ENCODE measurements around the gene ARHGEF2. TPM values are rescaled to one million over a fixed set of nuclear protein-coding genes. Genes with fewer than 3 reads are reported as not detected.

Gene ARHGEF2
- total and polyA plus RNA-seq, 2 experiments from 2014 or later = 30.1 to 46.9 TPM

DNA sequence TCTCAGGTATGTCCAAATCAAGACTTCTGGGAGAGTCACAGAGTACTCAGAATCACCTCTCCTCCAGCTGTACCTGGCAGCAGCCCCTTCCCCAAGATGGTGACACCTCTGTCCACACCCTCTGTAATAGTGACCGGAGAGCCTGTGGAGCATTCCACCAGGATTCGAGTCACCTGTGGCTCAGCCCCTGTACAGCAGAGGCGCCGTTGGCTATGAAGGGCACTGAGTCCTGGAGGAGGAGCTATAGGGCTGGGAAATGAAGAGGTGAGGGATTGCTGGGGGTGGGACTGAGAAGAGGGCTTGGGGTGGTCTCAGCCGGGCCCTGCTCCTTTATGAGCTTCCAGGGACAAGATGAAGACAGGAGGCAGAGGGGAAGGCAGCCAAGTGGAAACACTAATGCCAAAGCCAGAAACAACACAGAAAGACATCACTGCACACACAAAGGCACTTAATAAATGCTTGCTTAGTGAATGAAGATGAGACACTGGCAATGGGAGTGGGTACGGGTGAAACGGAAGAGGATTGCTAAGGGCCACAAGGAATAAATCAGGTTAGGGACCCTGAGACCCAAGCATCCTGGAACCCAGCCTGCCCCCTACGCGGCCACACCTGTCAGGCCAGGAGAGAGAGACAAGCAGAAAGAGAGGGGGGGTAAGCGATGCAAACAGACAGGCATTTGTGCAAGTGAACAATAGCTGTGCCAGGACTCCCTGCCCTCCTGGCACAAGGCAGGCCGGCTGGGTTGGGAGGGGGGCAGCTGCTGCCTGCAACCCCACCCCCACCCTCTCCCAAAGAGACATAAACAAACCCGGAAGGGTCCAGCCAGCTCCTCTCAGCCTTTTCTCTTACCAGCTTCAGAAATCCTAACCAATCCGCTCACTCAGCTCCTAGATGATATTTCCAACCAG lies 3.9 kb downstream of the ARHGEF2 start:
- no peaks in the 10 kb centered on the region for H3K9me3 ChIP-seq (ENCODE audit: low read depth)
- no peaks in the 10 kb centered on the region for H3K9me2 ChIP-seq (replicated peaks; ENCODE audit: insufficient read depth)
- DNase-seq (ENCODE audit: low spot score) = no peak
- peak overlapping the region; percentile 87 for H3K27ac ChIP-seq
- H3K4me2 ChIP-seq = peak overlapping the region; percentile 82
- 67% methylated on average over 13 of the region's 13 CpGs for WGBS (ENCODE audit: low lambda C conversion rate, missing lambda C conversion rate)
- peaks cover 42% of the 10 kb centered on the region for H3K4me1 ChIP-seq (ENCODE audit: insufficient read depth)
- H3K4me3 ChIP-seq = no peak overlapping the region
- TF ChIP-seq, protein P1, sequence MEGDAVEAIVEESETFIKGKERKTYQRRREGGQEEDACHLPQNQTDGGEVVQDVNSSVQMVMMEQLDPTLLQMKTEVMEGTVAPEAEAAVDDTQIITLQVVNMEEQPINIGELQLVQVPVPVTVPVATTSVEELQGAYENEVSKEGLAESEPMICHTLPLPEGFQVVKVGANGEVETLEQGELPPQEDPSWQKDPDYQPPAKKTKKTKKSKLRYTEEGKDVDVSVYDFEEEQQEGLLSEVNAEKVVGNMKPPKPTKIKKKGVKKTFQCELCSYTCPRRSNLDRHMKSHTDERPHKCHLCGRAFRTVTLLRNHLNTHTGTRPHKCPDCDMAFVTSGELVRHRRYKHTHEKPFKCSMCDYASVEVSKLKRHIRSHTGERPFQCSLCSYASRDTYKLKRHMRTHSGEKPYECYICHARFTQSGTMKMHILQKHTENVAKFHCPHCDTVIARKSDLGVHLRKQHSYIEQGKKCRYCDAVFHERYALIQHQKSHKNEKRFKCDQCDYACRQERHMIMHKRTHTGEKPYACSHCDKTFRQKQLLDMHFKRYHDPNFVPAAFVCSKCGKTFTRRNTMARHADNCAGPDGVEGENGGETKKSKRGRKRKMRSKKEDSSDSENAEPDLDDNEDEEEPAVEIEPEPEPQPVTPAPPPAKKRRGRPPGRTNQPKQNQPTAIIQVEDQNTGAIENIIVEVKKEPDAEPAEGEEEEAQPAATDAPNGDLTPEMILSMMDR (IDR thresholded peaks at IDR 0.05; ENCODE audit: poor library complexity) = no peak
- TF ChIP-seq EZH2phosphoT487 (IDR thresholded peaks at IDR 0.05; ENCODE audit: low read depth, severe bottlenecking, unreplicated experiment) (no peak), EZH2 (IDR thresholded peaks at IDR 0.05; ENCODE audit: borderline replicate concordance) (no peak)
- peaks cover 94% of the 10 kb centered on the region for H3K79me2 ChIP-seq
- H3K36me3 ChIP-seq (replicated peaks; ENCODE audit: insufficient read depth, low read depth) = no peaks in the 10 kb centered on the region
- H4K20me1 ChIP-seq (ENCODE audit: insufficient read depth, poor library complexity, severe bottlenecking) = peaks cover 56% of the 10 kb centered on the region
- H2AFZ ChIP-seq = no peak overlapping the region
- H3K27me3 ChIP-seq = no peaks in the 10 kb centered on the region

DNA sequence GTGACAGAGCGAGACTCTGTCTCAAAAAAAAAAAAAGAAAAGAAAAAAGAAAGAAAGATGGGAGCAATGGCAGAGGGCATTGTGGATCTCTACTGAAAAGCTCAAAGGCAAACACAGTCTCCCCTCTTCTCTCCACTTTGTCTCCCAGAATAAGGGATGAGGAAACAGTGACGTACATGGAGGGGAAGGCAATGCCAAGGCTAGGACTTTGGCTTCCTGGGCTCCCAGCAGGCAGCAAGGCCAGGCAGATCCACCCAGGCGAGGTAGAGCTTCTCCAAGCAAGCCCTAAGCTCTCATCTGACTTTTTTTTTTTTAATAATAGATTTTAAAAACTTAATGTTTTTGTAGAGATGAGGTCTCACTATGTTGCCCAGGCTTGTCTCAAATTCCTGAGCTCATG lies 4.6 kb downstream of the ARHGEF2 start:
- Histone ChIP-seq H4K20me1 (ENCODE audit: insufficient read depth, poor library complexity, severe bottlenecking) (peaks cover 63% of the 10 kb centered on the region), H3K27ac (no peak overlapping the region), H3K4me1 (ENCODE audit: insufficient read depth) (peaks cover 38% of the 10 kb centered on the region), H3K9me3 (ENCODE audit: low read depth) (no peaks in the 10 kb centered on the region), H3K4me3 (no peak overlapping the region), H3K9me2 (replicated peaks; ENCODE audit: insufficient read depth) (no peaks in the 10 kb centered on the region), H3K27me3 (no peaks in the 10 kb centered on the region), H2AFZ (no peak overlapping the region), H3K36me3 (replicated peaks; ENCODE audit: insufficient read depth, low read depth) (no peaks in the 10 kb centered on the region), H3K4me2 (no peak overlapping the region), H3K79me2 (peaks cover 99% of the 10 kb centered on the region)
- DNase-seq (ENCODE audit: low spot score) = no peak
- TF ChIP-seq EZH2 (IDR thresholded peaks at IDR 0.05; ENCODE audit: borderline replicate concordance) = no peak
- TF ChIP-seq, protein P1 (IDR thresholded peaks at IDR 0.05; ENCODE audit: poor library complexity) = no peak
- TF ChIP-seq EZH2phosphoT487 (IDR thresholded peaks at IDR 0.05; ENCODE audit: low read depth, severe bottlenecking, unreplicated experiment) = no peak
- WGBS (ENCODE audit: low lambda C conversion rate, missing lambda C conversion rate) = 86% methylated on average over 2 of the region's 3 CpGs

DNA sequence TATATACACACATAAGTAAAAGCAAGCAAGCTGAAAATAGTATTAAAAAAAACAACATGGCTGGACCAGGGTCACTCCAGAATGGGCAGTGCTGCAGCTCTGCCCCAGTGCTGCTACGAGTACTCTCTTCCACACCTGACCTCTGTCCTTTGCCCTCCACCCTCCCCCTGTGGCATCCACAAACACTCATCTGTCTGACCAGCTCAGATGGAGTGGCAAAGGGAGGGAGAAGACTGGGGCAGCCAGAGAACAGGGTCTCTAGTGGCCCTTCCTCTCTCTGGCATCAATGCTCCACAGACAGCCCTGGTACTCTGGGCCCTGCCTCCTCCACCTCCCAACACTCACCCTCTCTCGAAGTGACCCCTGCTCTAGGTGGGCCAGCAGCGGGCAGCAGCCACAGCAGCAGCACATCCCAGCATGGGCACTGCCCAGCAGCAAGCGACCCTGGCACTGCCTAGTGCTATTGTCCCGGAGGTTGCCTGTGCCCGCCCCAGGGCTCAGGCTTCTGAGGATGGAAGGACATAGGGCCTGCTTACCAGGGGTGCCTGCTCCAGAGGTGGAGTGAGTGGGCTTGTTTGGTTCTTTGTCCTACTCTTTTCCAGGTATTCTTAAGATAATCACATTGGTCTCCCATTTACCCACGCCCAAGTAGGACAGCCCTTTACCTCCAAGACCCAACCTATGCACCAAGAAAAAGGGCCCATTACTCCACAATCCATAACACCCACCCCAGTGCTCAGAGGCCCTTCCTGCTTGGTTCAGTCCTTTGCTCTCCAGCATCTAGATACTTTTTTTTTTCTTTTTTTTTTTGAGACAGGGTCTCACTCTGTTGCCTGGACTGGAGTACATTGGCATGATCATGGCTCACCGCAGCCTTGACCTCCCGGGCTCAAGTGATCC lies 6.2 kb downstream of the ARHGEF2 start:
- no peak for DNase-seq (ENCODE audit: low spot score)
- Histone ChIP-seq H3K27ac (no peak overlapping the region), H3K9me2 (replicated peaks; ENCODE audit: insufficient read depth) (no peaks in the 10 kb centered on the region), H3K4me3 (no peak overlapping the region), H4K20me1 (ENCODE audit: insufficient read depth, poor library complexity, severe bottlenecking) (peaks cover 66% of the 10 kb centered on the region), H3K4me2 (no peak overlapping the region), H3K36me3 (replicated peaks; ENCODE audit: insufficient read depth, low read depth) (no peaks in the 10 kb centered on the region), H3K4me1 (ENCODE audit: insufficient read depth) (peaks cover 34% of the 10 kb centered on the region), H3K27me3 (no peaks in the 10 kb centered on the region), H2AFZ (no peak overlapping the region), H3K79me2 (peaks cover 96% of the 10 kb centered on the region), H3K9me3 (ENCODE audit: low read depth) (no peaks in the 10 kb centered on the region)
- WGBS (ENCODE audit: low lambda C conversion rate, missing lambda C conversion rate) = 95% methylated on average over 9 of the region's 9 CpGs
- TF ChIP-seq EZH2 (IDR thresholded peaks at IDR 0.05; ENCODE audit: borderline replicate concordance) (no peak), EZH2phosphoT487 (IDR thresholded peaks at IDR 0.05; ENCODE audit: low read depth, severe bottlenecking, unreplicated experiment) (no peak)
- TF ChIP-seq, protein P1 (IDR thresholded peaks at IDR 0.05; ENCODE audit: poor library complexity) = no peak

Data from hepatocyte (in vitro differentiated cells).